GM18517 (cell line): ENCODE results near the gene TFB2M.

Experiments used
- ATAC-seq: cut with Tn5 transposase; IDR thresholded peaks from one replicate; pipeline ENCODE4 v1.9.1; 2021; ENCODE audit warnings: mild to moderate bottlenecking, moderate library complexity; ENCODE audit not compliant: unreplicated experiment

Gene TFB2M

GRCh38 chr1:246515390-246516005, 50.6 kb downstream of the TFB2M start:
- no peak for ATAC-seq

- no peak for ATAC-seq
Measured at GRCh38 chr1:246513619-246514343, 52.3 kb downstream of the TFB2M start.

GRCh38 chr1:246513041-246513440, 53.0 kb downstream of the TFB2M start:
- no peak for ATAC-seq

- no peak for ATAC-seq
Measured at GRCh38 chr1:246512635-246513034, 53.4 kb downstream of the TFB2M start.

- no peak for ATAC-seq
Measured at GRCh38 chr1:246512230-246512629, 53.8 kb downstream of the TFB2M start.

- no peak for ATAC-seq
Measured at GRCh38 chr1:246511203-246511602, 54.9 kb downstream of the TFB2M start.

- ATAC-seq: no peak
Measured at GRCh38 chr1:246510147-246511030, 55.7 kb downstream of the TFB2M start.

- no peak for ATAC-seq
Measured at GRCh38 chr1:246508897-246509688, 57.0 kb downstream of the TFB2M start.

- ATAC-seq: peak; percentile 95
Measured at GRCh38 chr1:246506674-246507481, 59.2 kb downstream of the TFB2M start, which contains the start of gene SMYD3. TSS of gene SMYD3 (minus strand) at chr1:246507279.

GRCh38 chr1:246506367-246506673, 59.7 kb downstream of the TFB2M start:
- ATAC-seq: peak; percentile 12

GRCh38 chr1:246503341-246503740, 62.7 kb downstream of the TFB2M start:
- ATAC-seq: no peak

- ATAC-seq: peak; percentile 87
Measured at GRCh38 chr1:246497331-246497915, 68.6 kb downstream of the TFB2M start.

GRCh38 chr1:246492611-246493245, 73.3 kb downstream of the TFB2M start:
- no peak for ATAC-seq

- no peak for ATAC-seq
Measured at GRCh38 chr1:246491551-246492053, 74.5 kb downstream of the TFB2M start.
